ENCODE data around the gene CREBBP. TPM values are rescaled to one million over a fixed set of nuclear protein-coding genes. Genes with fewer than 3 reads are reported as not detected.

Gene CREBBP
- total and polyA plus RNA-seq, 9 donors: 35.6 to 94.5 (median 78.3) TPM

DNA sequence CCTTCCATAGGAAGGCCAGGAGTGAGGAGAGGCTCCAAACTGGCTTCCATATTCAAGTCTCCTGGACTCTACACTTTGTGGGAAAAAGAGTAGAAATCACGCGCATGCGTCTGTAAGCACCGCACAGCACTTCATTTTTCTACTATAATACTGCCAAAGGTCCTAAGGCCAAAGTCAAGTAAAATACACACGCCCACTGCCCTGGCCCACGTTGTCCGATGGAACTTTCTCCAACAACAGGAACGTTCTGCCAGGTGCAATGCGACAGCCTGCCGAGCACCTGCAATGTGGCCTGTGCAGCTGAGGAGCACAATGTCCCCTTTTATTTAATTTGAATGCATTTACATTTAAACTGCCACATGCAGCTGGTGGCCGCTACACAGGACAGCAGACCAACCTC lies 202.5 kb downstream of the CREBBP start:
- H3K27me3 ChIP-seq: no peaks in the 10 kb centered on the region

GRCh38 chr16:3675601-3676130 lies 204.8 kb downstream of the CREBBP start:
- Histone ChIP-seq H3K9me3 (no peaks in the 10 kb centered on the region), H3K4me3 (no peak overlapping the region), H3K27ac (no peak overlapping the region), H3K4me1 (ENCODE audit: insufficient read depth) (no peaks in the 10 kb centered on the region), H3K36me3 (no peaks in the 10 kb centered on the region), H3K27me3 (no peaks in the 10 kb centered on the region)
- WGBS, 3 donors: 84 to 94% (median 87%) methylated on average over 22 to 24 of the region's 24 CpGs
- intact Hi-C loops (cut with DNase I): no loop called here
- TF ChIP-seq POLR2A (IDR thresholded peaks at IDR 0.05) (no peak), EP300 (IDR thresholded peaks at IDR 0.05) (no peak)
- TF ChIP-seq, protein P1, sequence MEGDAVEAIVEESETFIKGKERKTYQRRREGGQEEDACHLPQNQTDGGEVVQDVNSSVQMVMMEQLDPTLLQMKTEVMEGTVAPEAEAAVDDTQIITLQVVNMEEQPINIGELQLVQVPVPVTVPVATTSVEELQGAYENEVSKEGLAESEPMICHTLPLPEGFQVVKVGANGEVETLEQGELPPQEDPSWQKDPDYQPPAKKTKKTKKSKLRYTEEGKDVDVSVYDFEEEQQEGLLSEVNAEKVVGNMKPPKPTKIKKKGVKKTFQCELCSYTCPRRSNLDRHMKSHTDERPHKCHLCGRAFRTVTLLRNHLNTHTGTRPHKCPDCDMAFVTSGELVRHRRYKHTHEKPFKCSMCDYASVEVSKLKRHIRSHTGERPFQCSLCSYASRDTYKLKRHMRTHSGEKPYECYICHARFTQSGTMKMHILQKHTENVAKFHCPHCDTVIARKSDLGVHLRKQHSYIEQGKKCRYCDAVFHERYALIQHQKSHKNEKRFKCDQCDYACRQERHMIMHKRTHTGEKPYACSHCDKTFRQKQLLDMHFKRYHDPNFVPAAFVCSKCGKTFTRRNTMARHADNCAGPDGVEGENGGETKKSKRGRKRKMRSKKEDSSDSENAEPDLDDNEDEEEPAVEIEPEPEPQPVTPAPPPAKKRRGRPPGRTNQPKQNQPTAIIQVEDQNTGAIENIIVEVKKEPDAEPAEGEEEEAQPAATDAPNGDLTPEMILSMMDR (IDR thresholded peaks at IDR 0.05): no peak
- DNase-seq: no peak

More for the DNA sequence above, 202.5 kb downstream of the CREBBP start:
- H3K4me3 ChIP-seq: no peak overlapping the region
- TF ChIP-seq POLR2A (IDR thresholded peaks at IDR 0.05) (no peak), EP300 (IDR thresholded peaks at IDR 0.05) (no peak)
- TF ChIP-seq, protein P1 (IDR thresholded peaks at IDR 0.05): no peak
- no peaks in the 10 kb centered on the region for H3K9me3 ChIP-seq
- H3K27ac ChIP-seq: no peak overlapping the region
- WGBS, 3 donors: 86 to 90% (median 87%) methylated on average over 11 of the region's 11 CpGs
- no peak for DNase-seq
- H3K4me1 ChIP-seq (ENCODE audit: insufficient read depth): no peaks in the 10 kb centered on the region
- intact Hi-C loops (cut with DNase I): no loop called here
- H3K36me3 ChIP-seq: no peaks in the 10 kb centered on the region

Other genes with a start within 250 kb of the CREBBP start
- gene DNASE1, start 226.0 kb downstream of the CREBBP start, total RNA-seq: 10 to 100 TPM; 10.9 to 17.0 (median 13.4) TPM
- gene DNASE1, start 226.0 kb downstream of the CREBBP start, polyA plus RNA-seq: 1 to 10 TPM; 5.8 to 7.5 TPM
- 100 to 1,000 TPM in 2 of 7 donors, 10 to 100 TPM in 5; 67.3 to 102 (median 87.1) TPM for gene TRAP1, start 163.2 kb downstream of the CREBBP start, total RNA-seq
- gene TRAP1, start 163.2 kb downstream of the CREBBP start, polyA plus RNA-seq: 10 to 100 TPM; 56.3 to 61.0 TPM
- 10 to 100 TPM; 10.7 to 31.3 (median 25.8) TPM for gene ADCY9, start 235.7 kb upstream of the CREBBP start, total RNA-seq
- 10 to 100 TPM; 15.1 to 17.8 TPM for gene ADCY9, start 235.7 kb upstream of the CREBBP start, polyA plus RNA-seq